Measurements from ENCODE around the gene MTHFR. TPM values are rescaled to one million over a fixed set of nuclear protein-coding genes. Genes with fewer than 3 reads are reported as not detected.

The MTHFR gene
- total RNA-seq, 1 donor = 28.4 TPM

- no peaks in the 10 kb centered on the region for H3K9me3 ChIP-seq (ENCODE audit: low read depth, low read length)
- no peak overlapping the region for H3K4me3 ChIP-seq (ENCODE audit: low read length)
- no peaks in the 10 kb centered on the region for H3K27me3 ChIP-seq (ENCODE audit: insufficient read depth, low read length)
- peaks cover 14% of the 10 kb centered on the region for H3K4me1 ChIP-seq (ENCODE audit: insufficient read depth, low read length)
Observed at GRCh38 chr1:11783556-11783955, 22.2 kb downstream of the MTHFR start.

GRCh38 chr1:11782127-11782708 lies 23.5 kb downstream of the MTHFR start:
- no peak overlapping the region for H3K4me3 ChIP-seq (ENCODE audit: low read length)
- peaks cover 14% of the 10 kb centered on the region for H3K4me1 ChIP-seq (ENCODE audit: insufficient read depth, low read length)
- no peaks in the 10 kb centered on the region for H3K27me3 ChIP-seq (ENCODE audit: insufficient read depth, low read length)
- no peaks in the 10 kb centered on the region for H3K9me3 ChIP-seq (ENCODE audit: low read depth, low read length)

- Histone ChIP-seq H3K27me3 (ENCODE audit: insufficient read depth, low read length) (no peaks in the 10 kb centered on the region), H3K4me3 (ENCODE audit: low read length) (no peak overlapping the region), H3K9me3 (ENCODE audit: low read depth, low read length) (no peaks in the 10 kb centered on the region), H3K4me1 (ENCODE audit: insufficient read depth, low read length) (peaks cover 14% of the 10 kb centered on the region)
Observed at GRCh38 chr1:11781297-11781696, 24.5 kb downstream of the MTHFR start.

DNA sequence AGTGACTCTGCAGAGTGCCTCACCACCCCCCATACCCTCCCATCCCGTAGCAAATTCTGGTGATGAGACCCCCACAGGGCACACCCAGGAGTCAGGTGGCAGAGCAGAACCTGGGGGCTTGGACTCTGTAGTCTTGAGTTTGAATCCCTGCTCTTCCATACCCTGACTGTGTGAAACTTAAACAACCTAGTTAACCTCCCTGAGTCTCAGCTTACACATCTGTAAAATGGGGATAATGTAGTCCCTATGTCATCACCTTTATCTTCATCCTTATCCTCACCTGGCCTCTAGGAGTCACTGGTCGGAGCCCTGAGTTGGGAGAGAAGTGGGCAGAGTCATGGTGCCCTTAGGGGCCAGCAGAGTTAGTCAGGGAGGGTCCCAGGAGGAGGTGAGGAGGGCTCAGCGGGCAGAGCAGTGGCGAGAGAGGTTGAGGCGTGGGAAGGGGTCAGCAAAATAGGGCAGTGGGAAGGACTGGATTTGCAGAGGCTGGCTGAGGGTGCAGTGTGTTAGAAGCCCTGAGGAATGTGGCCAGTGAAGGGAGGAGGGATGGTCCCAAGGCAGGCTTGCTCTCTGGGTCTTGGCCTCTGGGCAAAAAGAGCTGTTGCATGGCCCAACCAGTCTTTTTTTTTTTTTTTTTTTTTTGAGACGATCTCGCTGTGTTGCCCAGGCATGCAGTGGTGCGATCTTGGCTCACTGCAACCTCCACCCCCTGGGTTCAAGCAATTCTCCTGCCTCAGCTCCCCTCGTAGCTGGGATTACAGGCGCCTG lies 25.2 kb downstream of the MTHFR start:
- H3K27me3 ChIP-seq (ENCODE audit: insufficient read depth, low read length) = no peaks in the 10 kb centered on the region
- H3K9me3 ChIP-seq (ENCODE audit: low read depth, low read length) = no peaks in the 10 kb centered on the region
- no peak overlapping the region for H3K4me3 ChIP-seq (ENCODE audit: low read length)
- H3K4me1 ChIP-seq (ENCODE audit: insufficient read depth, low read length) = peaks cover 12% of the 10 kb centered on the region

GRCh38 chr1:11779715-11780379 lies 25.9 kb downstream of the MTHFR start:
- Histone ChIP-seq H3K9me3 (ENCODE audit: low read depth, low read length) (no peaks in the 10 kb centered on the region), H3K4me1 (ENCODE audit: insufficient read depth, low read length) (peaks cover 5% of the 10 kb centered on the region), H3K27me3 (ENCODE audit: insufficient read depth, low read length) (no peaks in the 10 kb centered on the region), H3K4me3 (ENCODE audit: low read length) (no peak overlapping the region)

DNA sequence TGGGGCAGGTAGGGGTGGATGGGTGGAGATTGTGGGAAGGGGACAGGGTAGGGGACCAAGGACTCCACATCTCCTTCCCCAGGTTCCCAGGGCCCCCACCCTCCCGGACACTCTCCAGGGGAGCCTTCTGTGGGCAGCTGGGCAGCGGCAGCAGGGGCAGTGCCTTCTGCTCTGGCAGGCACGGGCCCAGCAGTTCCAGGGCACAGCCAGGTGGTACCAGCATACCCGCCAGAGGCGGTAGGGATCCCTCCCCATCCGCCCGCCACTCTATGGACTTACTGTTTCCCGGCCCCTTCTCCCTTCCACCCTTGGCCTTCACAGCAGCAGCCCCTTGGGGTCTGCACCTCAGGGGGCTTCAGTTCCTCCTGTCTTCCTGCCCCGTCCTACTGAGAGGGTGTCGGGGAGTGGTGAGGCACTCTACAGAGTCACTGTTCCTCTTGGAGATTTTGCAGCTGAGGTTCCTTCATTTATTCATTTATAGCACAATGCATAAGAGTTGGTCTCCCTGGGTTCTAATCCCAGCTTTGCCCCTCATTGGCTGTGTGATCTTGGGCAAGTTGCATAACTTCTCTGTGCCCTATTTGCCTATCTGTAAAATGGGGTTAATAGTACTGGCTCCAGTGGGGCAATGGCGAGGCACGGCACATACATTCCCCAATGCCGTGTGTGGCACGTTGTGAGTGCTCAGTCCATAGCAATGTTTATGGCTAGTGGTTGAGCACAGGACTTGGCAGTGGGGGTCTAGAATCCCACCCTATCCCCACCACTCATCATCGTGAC lies 26.7 kb downstream of the MTHFR start:
- no peak overlapping the region for H3K4me3 ChIP-seq (ENCODE audit: low read length)
- no peaks in the 10 kb centered on the region for H3K27me3 ChIP-seq (ENCODE audit: insufficient read depth, low read length)
- no peaks in the 10 kb centered on the region for H3K9me3 ChIP-seq (ENCODE audit: low read depth, low read length)
- H3K4me1 ChIP-seq (ENCODE audit: insufficient read depth, low read length) = no peaks in the 10 kb centered on the region

DNA sequence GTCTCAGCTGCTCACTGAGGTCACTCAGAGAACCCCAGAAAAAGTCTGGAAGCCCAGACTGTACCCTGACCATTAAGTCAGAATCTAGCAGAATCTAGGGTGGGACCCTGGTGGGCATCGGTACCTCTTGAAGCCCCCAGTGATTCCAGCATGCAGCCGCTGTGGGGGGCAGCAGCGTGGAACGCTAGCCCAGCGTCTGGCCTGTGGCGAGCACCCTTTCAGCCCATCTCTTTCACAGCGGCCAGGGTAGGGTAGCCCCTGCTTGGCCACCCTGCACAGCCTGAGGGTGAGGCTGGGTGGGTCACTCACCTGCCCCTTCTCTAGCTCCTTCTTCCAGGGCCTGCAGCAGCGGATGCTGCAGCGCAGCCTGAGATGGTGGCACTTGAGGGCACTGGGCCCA lies 27.4 kb downstream of the MTHFR start:
- H3K4me1 ChIP-seq (ENCODE audit: insufficient read depth, low read length) = no peaks in the 10 kb centered on the region
- no peaks in the 10 kb centered on the region for H3K9me3 ChIP-seq (ENCODE audit: low read depth, low read length)
- H3K27me3 ChIP-seq (ENCODE audit: insufficient read depth, low read length) = no peaks in the 10 kb centered on the region
- no peak overlapping the region for H3K4me3 ChIP-seq (ENCODE audit: low read length)

- H3K9me3 ChIP-seq (ENCODE audit: low read depth, low read length) = no peaks in the 10 kb centered on the region
- H3K4me1 ChIP-seq (ENCODE audit: insufficient read depth, low read length) = no peaks in the 10 kb centered on the region
- H3K4me3 ChIP-seq (ENCODE audit: low read length) = no peak overlapping the region
- no peaks in the 10 kb centered on the region for H3K27me3 ChIP-seq (ENCODE audit: insufficient read depth, low read length)
Observed at GRCh38 chr1:11777658-11778322, 28.0 kb downstream of the MTHFR start.

- Histone ChIP-seq H3K4me1 (ENCODE audit: insufficient read depth, low read length) (no peaks in the 10 kb centered on the region), H3K4me3 (ENCODE audit: low read length) (no peak overlapping the region), H3K9me3 (ENCODE audit: low read depth, low read length) (no peaks in the 10 kb centered on the region), H3K27me3 (ENCODE audit: insufficient read depth, low read length) (no peaks in the 10 kb centered on the region)
Observed at GRCh38 chr1:11774753-11775152, 31.0 kb downstream of the MTHFR start.

DNA sequence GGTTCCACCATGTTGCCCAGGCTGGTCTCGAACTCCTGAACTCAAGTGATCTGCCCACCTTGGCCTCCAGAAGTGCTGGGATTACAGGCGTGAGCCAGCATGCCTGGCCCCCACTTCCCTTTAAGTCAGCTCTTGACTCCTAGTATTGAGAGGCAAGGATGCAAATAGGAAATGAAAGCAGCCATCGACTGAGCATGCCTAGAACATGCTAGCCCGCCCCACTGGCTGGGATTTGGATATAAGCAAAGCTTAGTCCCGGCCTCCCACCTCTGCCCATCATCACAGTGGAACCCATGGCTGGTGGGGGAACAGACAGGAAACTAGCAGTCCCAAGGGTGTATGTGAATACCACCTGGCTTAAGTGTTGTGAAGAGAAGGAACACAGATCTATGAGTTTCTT lies 33.3 kb downstream of the MTHFR start:
- Histone ChIP-seq H3K4me1 (ENCODE audit: insufficient read depth, low read length) (no peaks in the 10 kb centered on the region), H3K27me3 (ENCODE audit: insufficient read depth, low read length) (no peaks in the 10 kb centered on the region), H3K4me3 (ENCODE audit: low read length) (no peak overlapping the region), H3K9me3 (ENCODE audit: low read depth, low read length) (no peaks in the 10 kb centered on the region)

DNA sequence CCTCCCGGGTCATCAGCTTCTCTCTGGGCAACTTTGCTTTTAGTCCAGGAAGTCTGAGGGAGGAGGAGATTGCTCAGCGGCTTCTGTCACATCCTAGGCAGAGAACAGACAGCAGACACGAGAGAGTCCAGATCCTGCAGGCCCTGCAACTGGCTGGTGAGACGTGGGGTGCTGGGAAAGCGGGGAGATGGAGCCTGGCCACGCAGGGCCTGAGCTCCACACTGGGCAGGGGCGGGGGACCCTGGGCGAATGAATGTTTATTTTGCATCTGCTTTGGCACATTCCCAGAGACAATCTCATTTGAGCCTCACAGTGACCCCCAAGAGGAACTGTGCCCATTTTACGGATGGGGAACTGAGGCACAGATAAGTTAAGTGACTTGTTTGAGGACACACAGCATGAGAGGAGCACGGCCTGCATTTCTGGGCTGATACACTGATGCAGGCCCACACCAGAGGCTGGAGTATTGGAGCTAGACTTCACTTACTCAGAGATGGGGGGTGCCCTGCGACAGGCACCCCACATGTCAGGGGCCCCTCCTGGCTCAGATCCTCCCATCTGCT lies 34.2 kb downstream of the MTHFR start:
- Histone ChIP-seq H3K9me3 (ENCODE audit: low read depth, low read length) (no peaks in the 10 kb centered on the region), H3K4me1 (ENCODE audit: insufficient read depth, low read length) (no peaks in the 10 kb centered on the region)

DNA sequence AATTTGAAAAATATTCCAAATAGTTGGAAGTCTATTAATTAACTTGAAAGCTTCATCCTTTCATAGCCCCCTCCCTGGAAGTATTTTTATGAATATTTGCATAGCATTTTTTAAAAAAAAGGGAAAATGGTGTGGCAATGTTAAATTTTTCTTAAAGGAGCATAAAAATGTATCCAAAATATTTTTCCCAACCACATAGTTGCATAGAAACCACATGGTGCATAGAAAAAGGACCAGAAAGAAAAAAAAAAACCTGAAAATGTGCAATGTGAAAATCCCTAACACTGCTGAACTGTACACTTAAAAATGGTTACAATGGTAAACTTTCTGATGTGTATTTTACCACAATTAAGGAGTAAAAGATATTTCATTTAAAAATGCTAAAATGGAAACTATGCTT lies 35.8 kb downstream of the MTHFR start:
- no peaks in the 10 kb centered on the region for H3K27me3 ChIP-seq (ENCODE audit: insufficient read depth, low read length)
- no peaks in the 10 kb centered on the region for H3K4me1 ChIP-seq (ENCODE audit: insufficient read depth, low read length)
- H3K9me3 ChIP-seq (ENCODE audit: low read depth, low read length) = no peaks in the 10 kb centered on the region
- no peak overlapping the region for H3K4me3 ChIP-seq (ENCODE audit: low read length)

More for the DNA sequence above, 34.2 kb downstream of the MTHFR start:
- Histone ChIP-seq H3K4me3 (ENCODE audit: low read length) (no peak overlapping the region), H3K27me3 (ENCODE audit: insufficient read depth, low read length) (no peaks in the 10 kb centered on the region)

DNA sequence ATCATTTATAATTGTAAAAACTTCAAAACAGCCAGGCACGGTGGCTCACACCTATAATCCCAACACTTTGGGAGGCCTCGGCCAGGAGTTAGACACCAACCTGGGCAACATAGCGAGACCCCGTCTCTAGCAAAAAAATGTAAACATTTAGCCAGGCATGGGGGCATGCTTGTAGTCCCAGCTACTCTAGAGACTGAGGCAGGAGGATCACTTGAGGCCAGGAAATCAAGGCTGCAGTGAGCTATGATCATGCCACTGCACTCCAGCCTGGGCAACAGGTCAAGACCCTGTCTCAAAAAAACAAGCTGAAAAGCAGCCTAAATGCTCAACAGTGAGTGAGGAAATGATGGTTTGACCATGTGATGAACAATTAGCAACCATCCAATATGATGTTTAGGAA lies 36.5 kb downstream of the MTHFR start:
- Histone ChIP-seq H3K4me3 (ENCODE audit: low read length) (no peak overlapping the region), H3K4me1 (ENCODE audit: insufficient read depth, low read length) (no peaks in the 10 kb centered on the region), H3K27me3 (ENCODE audit: insufficient read depth, low read length) (no peaks in the 10 kb centered on the region), H3K9me3 (ENCODE audit: low read depth, low read length) (no peaks in the 10 kb centered on the region)

GRCh38 chr1:11768821-11769220 lies 36.9 kb downstream of the MTHFR start:
- H3K4me3 ChIP-seq (ENCODE audit: low read length) = no peak overlapping the region
- H3K4me1 ChIP-seq (ENCODE audit: insufficient read depth, low read length) = no peaks in the 10 kb centered on the region
- no peaks in the 10 kb centered on the region for H3K27me3 ChIP-seq (ENCODE audit: insufficient read depth, low read length)
- H3K9me3 ChIP-seq (ENCODE audit: low read depth, low read length) = no peaks in the 10 kb centered on the region
